ENCODE measurements around the gene NTM.
"Not testable (repeated sequence)": the region's sequence is repeated elsewhere in the genome, so short reads cannot be mapped to it uniquely, and the experiment has no call there.

NTM gene

DNA sequence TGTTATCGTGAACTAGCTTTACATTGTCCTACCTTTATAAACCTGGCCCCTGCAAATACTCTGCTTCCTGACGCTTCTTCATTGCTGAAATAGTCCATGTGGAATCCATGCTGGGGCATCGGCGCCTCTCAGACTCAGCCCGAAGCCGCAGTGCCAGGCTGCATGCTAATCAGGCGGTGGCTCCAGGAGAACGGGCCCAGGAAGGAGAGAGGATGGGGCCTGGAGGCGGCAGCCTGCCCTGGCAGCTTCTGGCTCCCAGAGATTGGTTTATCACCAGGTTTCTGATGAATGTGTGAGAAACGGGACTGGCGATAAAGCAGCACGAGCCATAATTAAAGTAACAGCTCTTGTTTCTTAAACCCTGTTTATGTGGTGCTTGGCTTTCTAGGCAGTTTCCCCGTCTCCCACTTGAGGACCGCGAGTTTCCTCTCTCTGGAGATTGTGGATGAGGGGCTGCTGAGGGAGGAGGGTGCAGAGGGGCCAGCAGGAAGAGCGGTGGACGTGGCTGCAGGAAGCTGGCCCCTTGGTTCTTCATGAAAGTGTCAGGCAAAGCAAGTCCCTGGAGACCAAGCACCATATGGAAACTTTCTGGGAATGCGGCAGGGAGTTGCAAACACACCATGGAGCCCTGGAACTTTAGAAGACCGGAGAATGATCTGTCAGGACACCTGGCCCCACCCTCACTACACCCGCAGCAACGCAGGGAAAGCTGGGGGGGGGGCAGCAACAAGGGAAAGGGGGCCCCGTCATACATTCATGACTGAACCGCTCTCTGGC lies 93.4 kb downstream of the NTM start:
- no peak for DNase-seq (ENCODE audit: low read depth)

DNA sequence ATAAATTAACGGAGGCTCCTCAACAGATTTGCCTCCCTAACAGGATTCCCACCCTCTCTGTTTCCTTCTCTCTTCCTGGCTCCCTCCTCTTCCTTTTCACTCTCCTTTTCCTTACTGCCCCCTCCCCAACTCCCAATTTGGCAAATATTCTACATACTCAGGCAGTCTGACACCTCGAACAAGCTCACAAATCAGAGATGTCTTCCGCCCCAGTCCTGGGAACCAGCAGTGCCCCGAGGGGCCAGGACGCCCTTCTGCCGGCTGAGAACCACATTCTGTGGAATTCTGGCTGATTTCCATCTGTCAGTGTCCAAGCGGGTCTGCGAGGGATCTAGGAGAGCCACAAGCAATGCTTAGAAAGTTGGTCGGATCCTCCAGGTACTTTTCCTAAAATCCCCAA lies 94.0 kb downstream of the NTM start:
- DNase-seq (ENCODE audit: low read depth) = no peak

DNA sequence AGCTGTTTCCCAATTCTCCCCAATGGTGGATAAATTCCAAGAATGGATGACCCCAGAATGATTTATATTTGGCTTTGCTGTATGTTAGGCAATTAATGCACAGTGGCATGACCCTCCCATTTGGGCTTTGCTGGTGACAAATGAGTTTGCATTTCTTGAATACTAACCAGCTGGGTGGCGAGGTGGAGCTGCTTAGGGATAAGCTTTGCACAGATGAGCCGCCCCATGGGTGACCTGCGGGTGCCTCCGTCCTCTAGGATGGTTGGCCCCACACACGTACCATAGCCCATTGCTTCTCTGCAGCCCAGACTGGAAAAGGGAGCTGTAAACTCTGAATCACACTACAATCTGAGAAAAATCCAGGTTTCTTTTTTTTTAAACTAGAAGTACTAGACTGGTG lies 94.6 kb downstream of the NTM start:
- DNase-seq (ENCODE audit: low read depth) = no peak

DNA sequence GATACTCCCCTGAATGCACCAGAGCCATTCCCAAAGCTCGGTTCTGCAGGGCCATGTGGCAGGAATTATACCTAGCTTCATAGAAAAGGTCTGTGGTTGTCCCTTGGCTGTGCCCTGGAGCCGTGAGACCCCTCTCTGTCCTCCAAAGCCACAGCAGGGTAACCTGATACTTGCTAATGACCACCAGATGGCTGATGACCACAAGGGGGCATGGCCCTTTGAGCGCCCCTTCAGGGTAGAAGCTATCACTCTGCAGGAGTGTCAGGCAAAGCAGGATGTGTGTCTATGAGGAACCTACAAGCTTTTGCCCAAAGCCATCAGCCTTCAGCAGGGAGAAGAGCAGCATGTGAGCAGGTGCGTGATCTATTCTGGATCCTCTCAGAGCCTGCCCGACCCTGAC lies 95.3 kb downstream of the NTM start:
- no peak for DNase-seq (ENCODE audit: low read depth)

DNA sequence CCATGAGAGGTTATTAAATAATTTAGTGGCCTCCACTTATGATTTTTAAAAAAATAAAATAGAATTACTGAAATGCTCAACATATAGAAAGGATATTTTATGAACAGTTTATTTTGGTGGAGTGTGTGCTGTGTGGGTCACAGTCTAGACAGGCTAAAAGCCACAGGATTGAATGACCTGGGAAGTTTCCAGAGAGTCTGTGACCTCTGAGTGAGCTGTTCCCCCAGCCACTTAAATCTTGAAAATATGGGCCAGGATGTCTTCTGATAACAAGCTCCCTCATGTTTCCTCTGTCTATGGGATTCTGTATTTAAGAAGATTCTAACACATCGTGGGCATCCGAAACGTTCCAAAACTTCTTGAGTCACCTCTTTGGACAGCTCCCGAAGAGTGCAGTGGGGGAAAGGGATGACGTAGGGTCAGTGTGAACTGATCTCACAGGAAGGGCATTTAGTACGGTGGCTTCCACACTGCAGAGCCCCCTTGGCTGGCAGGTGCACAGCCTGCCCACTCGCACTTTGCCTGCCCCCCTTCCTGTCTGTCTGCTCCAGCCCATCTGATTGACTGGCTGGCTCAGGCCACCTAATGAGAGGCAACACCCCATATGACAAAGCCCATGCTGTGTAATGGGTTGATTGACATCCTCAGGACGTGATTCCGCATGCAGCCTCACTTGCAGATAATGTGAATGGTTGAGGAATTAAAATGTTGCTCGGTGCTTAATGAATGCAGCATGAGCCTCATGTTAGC lies 97.4 kb downstream of the NTM start:
- no peak for DNase-seq (ENCODE audit: low read depth)

DNA sequence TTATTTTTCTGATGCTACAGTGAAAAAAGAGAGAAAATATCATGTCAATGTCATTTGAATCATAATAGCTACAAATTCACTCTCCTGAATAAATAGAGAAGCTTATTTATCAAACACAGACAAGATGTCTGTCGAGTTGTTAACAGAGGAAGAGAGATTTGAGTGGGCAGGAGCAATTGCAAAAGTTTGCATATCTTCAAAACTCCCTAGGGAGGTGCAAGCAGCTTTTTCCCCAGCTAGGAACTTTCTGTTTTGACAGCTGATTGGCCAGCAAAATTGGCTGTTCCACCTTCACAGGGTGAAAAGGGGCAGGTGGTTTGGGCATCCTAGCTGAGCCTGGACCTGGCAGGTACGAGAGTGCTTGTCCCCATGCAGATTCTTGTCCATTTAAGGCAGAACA lies 98.2 kb downstream of the NTM start:
- DNase-seq (ENCODE audit: low read depth) = no peak

DNA sequence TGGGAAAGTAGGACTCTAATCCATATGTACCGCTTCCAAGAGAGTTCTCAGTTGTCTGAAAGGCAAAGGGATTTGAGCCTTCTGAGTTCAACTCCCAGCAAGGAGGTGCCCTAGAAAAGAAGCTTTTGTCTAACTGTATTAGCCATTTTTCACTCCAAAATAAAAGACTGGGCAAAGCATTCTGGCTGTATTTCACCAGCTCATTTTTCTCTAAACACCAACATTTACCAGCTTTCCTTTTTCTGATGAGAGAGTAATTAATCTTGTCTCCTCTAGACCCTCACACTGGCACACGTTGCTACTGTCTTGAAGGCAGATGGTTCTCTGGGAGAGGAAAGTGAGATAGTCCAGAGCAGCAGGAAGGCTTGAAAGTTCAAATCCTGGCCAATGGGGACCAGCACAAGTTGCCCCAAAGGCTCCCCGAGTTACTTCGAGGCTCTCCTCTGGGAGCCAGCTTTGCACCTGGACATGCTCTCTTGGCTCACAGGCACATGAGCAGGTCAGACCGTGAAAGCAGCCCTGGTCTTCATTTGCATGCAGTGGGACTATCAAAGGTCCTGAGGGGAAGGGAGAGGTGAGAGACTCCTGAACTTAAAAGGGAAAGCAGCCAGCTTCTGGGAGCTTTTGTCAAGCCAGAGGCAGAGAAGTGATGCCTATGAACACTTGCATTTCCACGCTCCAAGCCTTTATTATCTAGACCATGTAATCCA lies 100.0 kb downstream of the NTM start:
- no peak for DNase-seq (ENCODE audit: low read depth)

DNA sequence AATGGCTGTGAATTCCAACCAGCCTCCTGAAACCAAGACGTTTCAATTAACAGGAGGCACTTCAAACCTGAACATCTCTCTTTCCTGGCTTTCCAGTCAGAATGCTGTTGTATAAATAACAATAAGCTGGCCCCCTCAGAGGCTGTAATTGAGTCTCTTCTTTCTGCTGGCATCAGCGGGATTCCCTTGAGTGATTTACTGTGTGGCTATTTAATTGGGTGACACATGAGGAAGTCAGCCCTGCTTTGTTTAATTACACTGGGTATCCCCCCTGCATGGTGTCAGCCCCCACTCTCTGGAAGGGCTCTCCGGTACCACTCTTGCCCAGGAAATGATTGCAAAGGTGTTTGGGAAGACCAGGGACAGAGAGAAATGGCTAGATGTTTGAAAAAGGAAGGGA lies 101.6 kb downstream of the NTM start:
- DNase-seq (ENCODE audit: low read depth) = no peak

DNA sequence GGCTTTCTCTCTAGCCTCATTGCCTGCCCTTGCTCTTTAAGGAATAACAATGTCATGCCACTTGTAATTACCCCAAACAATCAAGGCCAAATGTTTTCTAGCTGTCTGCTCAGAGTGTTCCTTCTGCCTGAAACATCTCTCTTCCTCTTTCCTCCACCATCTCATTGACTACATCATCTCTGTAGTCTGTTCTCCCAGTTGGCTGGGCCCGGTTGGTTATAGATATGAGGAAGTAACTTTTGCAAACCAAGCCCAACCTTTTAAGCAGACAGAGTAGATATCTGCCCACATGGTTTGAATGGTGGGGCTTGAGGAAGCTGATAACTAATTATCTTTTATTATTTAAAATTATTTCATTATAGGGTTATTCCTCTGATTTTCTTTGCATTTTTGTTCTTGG lies 104.5 kb downstream of the NTM start:
- no peak for DNase-seq (ENCODE audit: low read depth)

DNA sequence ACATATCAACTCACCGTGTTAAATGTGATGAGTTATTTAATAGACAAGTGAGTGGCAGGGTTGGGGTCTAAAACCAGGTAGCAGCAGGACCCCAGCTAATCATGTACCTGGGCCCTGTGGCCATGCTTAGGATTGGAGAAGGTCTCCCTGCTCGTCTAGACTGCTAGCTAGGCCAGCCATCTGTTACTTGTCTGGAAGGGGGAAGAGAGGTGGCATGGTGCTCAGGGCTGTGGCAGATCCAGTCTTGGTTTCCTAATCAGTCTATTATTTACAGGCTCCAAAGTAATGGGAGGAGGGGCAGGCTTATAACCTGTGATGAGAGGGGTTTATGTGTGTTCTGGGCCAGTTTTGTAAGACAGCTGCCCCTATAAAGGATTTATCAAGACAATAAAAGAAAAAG lies 105.9 kb downstream of the NTM start:
- DNase-seq (ENCODE audit: low read depth) = no peak

DNA sequence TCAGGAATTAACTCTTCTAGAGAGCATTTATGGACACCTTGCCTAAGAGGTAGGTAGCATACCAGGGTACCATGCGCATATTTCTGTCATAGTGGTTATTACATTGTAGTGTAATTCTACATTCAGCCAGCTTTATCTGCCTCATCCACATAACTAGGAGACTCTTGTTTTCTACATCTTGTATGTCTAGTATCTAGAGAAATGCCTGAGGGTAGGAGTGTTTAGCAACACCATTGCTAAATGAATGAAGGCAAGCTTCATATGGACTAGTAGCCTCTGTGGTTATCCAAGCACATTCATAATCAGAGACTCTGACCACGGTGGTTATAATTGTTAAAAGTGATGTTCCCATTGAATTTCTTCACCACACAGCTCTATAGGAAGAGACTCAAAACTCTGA lies 107.9 kb downstream of the NTM start:
- no peak for DNase-seq (ENCODE audit: low read depth)

DNA sequence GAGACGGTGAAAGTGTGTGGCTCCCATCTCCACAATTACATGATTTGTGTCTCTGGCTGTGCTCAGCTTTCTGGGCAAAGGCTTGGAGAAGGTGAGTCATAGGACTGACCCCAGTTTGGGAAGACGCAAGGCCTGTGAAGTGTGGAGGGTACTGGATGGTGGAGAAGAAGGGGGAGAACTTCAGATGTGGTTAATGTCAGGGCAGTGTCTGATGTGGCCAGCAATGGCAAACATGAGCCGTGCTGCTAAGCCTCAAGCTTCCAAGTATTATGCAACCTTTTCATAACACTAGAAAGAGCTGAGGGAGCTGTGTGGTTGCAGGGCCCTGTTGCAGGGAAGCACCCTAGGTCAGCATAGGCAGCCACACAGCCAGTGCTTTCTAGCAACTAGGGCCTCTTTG lies 110.9 kb downstream of the NTM start:
- no peak for DNase-seq (ENCODE audit: low read depth)

DNA sequence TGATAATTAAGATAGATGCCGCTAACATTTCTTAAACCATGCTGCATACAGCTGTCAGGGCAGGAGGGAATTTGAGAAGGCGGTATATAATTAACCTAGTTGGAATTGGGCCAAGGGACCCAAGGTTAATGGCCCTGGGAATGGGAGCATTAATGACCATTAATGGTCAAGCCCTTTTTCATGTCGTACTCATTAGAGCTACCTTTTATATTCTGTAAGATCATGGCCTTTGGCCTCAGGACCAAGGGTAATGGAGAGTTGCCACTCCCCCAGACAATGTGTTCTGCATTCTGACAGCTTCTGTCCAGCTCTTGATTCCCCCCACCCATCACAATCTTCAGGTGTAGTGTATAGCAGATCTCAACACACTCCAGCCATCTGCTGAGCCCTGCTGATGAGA lies 111.6 kb downstream of the NTM start:
- DNase-seq (ENCODE audit: low read depth) = no peak

DNA sequence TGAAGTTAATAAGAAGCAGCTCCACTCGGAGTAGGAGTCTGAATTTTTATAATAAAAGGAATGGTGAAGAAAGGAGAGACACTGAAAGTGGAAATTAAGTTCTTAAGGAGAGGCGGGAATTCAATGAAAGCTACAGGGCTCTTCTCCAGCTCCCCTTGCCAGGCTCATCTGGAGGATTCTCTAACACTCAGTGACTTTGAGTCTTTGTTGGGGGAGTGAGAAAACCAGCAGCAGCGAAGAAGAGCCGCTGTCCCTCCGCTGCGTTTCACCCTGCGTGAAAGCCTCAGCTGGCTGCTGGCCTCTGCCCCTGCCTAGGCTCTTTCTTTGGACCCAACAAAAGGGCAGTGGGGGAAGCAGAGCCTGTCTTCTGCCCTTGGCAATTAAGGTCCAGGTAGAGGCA lies 113.0 kb downstream of the NTM start:
- no peak for DNase-seq (ENCODE audit: low read depth)

DNA sequence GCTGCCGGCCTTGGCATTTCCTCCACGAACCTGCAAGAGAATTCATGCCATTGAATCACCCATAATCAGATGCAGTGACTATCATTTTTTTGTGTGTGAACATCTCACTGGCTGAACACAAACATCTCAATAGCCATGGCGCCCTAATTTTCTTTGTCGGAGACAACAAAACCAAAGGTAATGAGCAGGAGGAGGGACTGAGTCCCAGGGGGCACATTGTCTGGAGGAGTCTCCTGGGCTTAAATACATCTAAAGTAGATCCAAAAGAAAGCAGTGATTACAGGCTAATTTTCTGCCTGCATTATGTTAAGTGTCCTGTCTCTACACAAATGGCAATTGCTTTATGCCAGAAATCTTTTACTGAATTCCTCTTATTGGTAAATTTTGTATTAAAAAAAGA lies 113.5 kb downstream of the NTM start:
- no peak for DNase-seq (ENCODE audit: low read depth)

DNA sequence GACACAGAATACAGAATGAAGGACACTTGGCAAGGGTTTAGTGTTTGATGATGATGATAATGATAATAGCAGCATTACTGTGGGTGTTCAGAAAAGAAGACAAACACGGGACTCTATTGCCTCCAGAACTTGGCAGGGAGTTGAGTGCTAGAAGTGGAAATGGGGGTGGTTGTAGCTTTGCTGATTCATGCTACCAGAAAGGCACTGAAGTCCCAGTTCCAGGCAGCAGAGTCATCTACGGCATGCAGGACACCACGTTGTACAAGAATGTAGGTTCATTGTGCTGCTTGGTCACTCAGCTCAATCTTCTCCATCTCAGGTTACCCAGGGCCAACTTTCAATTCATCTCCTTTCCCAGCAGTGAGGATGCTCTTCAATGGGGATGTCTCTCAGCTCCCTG lies 115.7 kb downstream of the NTM start:
- no peak for DNase-seq (ENCODE audit: low read depth)

DNA sequence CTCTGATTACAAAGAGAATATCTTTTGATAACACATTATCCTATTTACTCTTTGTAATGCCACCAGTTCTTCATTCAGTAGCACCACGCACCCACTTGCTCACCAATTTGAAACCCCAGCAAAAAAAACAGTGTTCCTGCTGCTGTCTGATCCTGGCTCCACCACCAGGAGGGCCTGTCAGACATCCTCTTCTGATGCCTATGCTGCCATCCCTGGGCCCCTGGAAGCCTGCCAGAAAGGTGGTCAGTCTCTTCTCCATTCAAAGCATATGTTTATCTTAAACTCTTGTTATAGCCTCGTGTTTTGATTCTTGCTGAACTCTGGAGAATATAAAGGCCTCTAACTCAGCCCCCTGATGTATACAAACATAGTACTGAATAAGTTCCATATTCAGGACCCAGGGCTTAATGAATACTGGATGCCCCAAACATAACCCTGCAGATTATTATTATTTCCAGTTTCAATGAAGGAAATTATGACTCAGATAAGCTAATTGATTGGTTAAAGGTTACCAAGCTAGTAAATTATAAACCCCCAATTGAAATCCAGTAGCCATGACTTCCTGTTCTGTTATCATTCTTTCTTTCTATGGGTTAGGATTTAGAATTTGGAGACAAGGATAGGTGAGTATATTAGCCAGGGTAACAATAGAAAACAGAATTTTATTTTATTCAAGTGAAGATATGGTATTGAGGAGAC lies 116.7 kb downstream of the NTM start:
- DNase-seq (ENCODE audit: low read depth) = no peak

DNA sequence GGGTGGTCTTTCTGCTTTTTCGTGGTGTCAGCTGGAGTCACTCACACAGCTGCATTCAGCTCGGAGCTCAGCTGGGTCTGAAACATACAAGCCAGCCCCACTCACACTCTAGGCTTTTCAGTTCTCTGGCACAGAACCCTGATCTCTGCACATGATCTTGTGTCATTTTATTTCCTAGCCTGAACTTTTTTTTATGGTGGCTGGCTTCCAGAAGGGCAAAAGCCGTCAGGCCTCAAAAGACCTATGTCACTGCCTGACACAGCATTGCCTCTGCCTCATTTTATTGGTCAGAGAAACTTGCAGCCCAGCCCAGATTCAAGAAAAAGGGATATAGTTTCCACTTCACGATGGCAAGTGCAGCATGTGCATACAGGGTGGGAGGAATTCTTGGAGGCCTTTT lies 117.8 kb downstream of the NTM start:
- DNase-seq (ENCODE audit: low read depth) = no peak

DNA sequence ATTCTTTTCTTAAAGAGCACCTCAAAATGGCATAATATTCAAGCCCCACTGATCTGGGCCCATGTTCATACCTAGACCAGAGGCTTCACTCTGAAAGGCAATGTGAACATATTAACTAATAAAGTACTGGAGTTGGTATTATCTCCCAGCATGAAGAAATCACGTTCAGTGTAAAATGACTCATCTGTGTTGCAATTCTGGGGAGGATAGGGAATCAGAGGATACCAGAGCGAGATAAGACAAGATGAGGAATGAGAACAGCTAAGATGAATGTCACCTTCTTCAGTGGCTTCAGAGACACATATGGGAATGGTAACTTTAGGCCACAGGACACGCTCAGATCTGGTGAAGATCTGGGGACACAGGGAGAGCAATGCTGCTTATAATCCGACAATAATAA lies 121.1 kb downstream of the NTM start:
- DNase-seq (ENCODE audit: low read depth) = no peak

DNA sequence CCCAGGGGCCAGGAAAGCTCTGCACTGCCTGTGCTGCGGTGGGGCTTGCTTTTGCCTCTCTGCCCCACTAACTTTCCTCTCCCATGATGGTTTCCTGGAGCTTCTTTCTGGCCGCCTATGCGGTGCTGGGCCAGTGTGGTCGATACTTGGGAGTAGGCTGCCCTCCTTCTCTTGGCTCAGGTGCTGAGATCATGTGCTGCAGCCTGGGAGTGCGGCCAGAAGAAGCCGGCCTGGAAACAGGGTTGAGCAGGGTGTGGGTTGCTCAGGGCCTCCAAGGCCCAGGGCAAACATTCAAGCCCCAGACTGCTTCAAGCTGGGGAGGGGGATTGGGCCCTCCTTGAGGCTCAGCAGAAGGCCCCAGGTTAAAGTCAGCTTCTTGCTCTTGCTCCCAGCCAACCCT lies 125.0 kb downstream of the NTM start:
- no peak for DNase-seq (ENCODE audit: low read depth)

DNA sequence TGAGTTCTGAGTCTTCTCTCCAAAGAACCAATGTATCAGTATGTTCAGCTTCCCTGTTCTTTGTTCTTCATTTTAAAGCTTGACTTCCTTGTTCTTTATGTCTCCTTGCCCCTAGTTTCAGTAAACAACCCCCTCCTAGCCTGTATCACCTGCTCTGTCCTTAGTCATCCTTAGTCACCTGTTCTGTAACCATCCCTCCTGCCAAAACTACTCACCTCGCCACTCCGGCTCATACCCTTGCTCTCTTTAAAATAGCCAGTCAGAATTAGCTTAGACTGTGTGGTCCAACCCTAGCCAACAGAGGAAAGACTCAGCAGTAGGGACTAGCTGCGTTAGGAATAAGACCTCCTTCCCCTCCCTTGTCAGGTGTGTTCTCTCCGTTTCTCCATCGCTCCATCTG lies 127.3 kb downstream of the NTM start:
- not testable (repeated sequence) for DNase-seq (ENCODE audit: low read depth)

DNA sequence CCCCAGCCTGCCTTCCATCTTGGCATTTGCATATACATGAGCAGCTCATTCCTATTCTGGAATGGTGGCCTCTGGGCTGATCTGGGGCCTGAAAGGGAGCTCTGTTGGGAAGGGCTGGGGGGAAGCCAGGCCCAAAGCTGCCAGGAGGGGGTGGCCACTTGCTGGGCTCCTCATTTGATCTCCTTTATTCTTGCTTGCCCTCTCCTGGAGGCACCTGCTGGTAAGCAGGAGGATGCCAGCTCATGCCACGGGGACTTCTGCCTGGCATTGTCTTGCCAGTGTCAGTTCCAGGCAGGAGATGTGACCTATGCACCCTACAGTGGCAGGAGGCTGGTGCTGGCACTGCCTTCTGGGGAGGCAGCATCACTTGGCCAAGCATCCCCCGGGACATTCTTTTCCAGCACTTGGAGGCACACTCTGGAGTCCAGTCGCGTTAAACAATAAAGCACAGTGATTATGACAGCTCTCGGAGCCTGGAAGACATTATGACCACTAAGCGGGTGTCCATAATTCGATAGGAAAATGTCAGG lies 128.3 kb downstream of the NTM start:
- no peak for DNase-seq (ENCODE audit: low read depth)

Measured in activated T-helper 9 cell treated with anti-CD3 and anti-CD28 coated beads, Interleukin-2, amount 50 U/mL, for 16 hours (primary cell).